T follicular helper cell (primary cell): Measurements from ENCODE around the gene FNDC4.

Experiments used
- DNase-seq: peaks from one replicate; pipeline ENCODE4 v3.0.0-alpha.2; 2020; ENCODE audit warnings: low read depth

Gene FNDC4

GRCh38 chr2:27493948-27494283 is 1.1 kb downstream of the FNDC4 start:
- DNase-seq, result no peak

- no peak for DNase-seq
These were observed 2.4 kb downstream of the FNDC4 start for GRCh38 chr2:27492557-27492956.

- DNase-seq, result peak; percentile 99
These were observed 5.3 kb downstream of the FNDC4 start, which contains the start of gene IFT172 for GRCh38 chr2:27489498-27490397. Gene IFT172, minus strand, starts transcription at chr2:27489743. Its CDS starts 90 bp downstream, at chr2:27489653.

GRCh38 chr2:27489118-27489497 is 5.9 kb downstream of the FNDC4 start:
- no peak for DNase-seq

GRCh38 chr2:27485496-27485895 is 9.5 kb downstream of the FNDC4 start:
- no peak for DNase-seq

- no peak for DNase-seq
These were observed 23.0 kb downstream of the FNDC4 start for GRCh38 chr2:27471961-27472360.

- no peak for DNase-seq
These were observed 30.6 kb downstream of the FNDC4 start for GRCh38 chr2:27464443-27464842.

GRCh38 chr2:27461118-27461517 is 33.9 kb downstream of the FNDC4 start:
- DNase-seq, result no peak

GRCh38 chr2:27453968-27454367 is 41.0 kb downstream of the FNDC4 start:
- DNase-seq, result no peak

GRCh38 chr2:27451095-27451494 is 43.9 kb downstream of the FNDC4 start:
- DNase-seq, result no peak

GRCh38 chr2:27448381-27448780 is 46.6 kb downstream of the FNDC4 start:
- DNase-seq, result no peak

GRCh38 chr2:27446057-27446456 is 48.9 kb downstream of the FNDC4 start:
- DNase-seq, result no peak

- no peak for DNase-seq
These were observed 49.4 kb downstream of the FNDC4 start for GRCh38 chr2:27445615-27446014.

- DNase-seq, result no peak
These were observed 49.8 kb downstream of the FNDC4 start for GRCh38 chr2:27445155-27445554.

- DNase-seq, result no peak
These were observed 52.1 kb downstream of the FNDC4 start for GRCh38 chr2:27442920-27443282.

GRCh38 chr2:27441958-27442919 is 52.8 kb downstream of the FNDC4 start, which contains the start of gene KRTCAP3:
Gene KRTCAP3, plus strand, starts transcription at chr2:27442381. Its CDS starts 32 bp downstream, at chr2:27442413.
- peak; percentile 27 for DNase-seq
